Epithelial cell of esophagus (primary cell): ENCODE measurements around the gene SCAPER.

Source experiments
- DNase-seq: peaks from one replicate; pipeline ENCODE4 v3.0.0; 2010; ENCODE audit warnings: low read depth
- H3K4me3 ChIP-seq: 2 replicates; pipeline ENCODE4 v1.5.1; 2011; ENCODE audit warnings: mild to moderate bottlenecking, low read length, control low read depth
- TF ChIP-seq, protein P1 (sequence below): IDR thresholded peaks from 2 replicates; pipeline ENCODE4 v1.5.1; 2011; ENCODE audit warnings: low read depth, mild to moderate bottlenecking, low read length, control low read depth, inconsistent platforms; ENCODE audit not compliant: insufficient read depth; ENCODE audit errors: missing control alignments

Gene SCAPER

DNA sequence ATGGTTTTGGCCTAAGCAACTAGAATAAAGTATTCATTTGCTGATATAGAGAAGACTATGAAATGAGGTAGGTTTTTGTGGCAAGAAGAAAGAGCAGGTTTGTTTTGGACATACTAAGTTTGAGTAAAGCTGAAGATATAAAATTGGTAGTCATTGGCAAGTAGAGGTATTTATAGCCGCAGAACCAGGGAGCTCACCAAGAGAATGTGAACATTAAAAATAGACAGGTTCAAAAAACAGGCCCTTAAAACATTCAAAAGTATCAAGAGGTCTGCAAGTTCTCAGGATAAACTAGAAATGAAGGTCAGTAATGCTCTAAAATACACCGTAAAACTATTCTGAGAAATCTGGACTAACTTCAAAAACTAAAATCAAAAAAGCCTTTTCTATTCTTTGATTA is 240.7 kb downstream of the SCAPER start:
- no peak overlapping the region for H3K4me3 ChIP-seq
- TF ChIP-seq, protein P1, sequence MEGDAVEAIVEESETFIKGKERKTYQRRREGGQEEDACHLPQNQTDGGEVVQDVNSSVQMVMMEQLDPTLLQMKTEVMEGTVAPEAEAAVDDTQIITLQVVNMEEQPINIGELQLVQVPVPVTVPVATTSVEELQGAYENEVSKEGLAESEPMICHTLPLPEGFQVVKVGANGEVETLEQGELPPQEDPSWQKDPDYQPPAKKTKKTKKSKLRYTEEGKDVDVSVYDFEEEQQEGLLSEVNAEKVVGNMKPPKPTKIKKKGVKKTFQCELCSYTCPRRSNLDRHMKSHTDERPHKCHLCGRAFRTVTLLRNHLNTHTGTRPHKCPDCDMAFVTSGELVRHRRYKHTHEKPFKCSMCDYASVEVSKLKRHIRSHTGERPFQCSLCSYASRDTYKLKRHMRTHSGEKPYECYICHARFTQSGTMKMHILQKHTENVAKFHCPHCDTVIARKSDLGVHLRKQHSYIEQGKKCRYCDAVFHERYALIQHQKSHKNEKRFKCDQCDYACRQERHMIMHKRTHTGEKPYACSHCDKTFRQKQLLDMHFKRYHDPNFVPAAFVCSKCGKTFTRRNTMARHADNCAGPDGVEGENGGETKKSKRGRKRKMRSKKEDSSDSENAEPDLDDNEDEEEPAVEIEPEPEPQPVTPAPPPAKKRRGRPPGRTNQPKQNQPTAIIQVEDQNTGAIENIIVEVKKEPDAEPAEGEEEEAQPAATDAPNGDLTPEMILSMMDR, result no peak
- DNase-seq, result no peak

DNA sequence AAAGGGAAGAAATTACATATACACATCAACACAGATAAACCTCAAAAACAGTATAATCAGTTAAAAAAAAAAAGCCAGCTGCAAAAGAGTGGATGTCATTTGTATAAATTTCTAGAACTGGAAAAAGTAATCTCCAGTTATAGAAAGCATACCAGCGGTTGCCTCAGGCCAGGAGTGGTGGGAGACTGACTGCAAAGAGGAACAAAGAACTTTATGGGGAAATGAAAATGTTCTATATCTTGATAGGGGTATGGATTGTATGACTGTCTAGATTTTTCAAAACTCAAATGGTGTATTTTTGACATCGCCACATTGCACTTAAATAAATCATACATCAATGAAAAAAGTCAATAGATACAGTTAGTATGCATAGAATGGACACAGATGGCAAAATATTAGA is 241.6 kb downstream of the SCAPER start:
- TF ChIP-seq, protein P1, result no peak
- no peak overlapping the region for H3K4me3 ChIP-seq
- DNase-seq, result no peak

DNA sequence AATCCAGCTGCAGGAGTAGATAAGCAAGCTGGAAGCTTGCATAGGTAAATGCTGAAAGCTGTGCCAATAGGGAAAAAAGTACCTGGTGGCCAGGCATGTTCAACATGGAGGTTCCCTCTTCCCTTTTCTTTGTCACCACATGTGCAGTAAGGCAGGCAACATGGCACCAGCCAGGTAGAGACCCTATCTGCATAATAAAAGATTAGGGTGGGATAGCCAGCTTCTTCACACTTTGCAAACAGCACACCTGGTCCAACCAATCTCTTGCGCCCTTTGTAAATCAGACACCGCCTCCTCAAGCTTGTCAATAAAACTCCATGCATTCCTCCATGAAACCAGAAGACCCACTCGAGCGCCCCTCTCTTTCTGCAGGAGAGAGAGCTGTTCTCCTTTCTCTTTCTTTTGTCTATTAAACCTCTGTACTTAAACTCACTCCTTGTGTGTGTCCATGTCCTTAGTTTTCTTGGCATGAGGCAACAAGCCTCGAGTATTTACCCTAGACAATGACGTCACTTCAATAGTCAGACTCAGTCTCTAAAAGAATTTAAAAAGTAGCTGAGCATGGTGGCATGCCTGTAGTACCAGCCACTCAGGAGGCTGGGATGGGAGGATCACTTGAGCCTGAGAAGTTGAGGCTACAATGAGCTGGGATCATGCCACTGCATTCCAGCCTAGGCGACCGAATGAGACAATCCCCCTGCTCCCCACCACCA is 256.3 kb downstream of the SCAPER start:
- no peak overlapping the region for H3K4me3 ChIP-seq
- DNase-seq, result peak; percentile 36
- TF ChIP-seq, protein P1, result no peak

DNA sequence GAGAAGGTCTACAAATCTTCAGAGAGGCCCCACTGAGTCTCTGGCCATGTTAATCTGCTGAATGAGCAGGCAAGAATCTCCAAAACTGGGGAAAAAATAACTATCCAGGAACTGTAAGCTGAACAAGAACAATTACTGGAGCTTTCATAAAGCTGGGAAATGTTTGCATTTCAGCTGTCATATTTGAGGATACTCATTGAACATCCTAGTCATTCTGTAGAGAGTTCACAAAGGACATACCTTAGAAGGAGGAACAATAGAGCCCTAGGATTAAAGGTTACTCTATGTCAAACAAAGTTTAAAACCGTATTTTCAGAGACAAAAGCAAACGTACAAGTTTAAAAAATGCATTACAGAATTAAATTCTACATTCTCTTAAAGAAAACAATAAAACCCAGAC is 257.5 kb downstream of the SCAPER start:
- H3K4me3 ChIP-seq, result no peak overlapping the region
- no peak for DNase-seq
- TF ChIP-seq, protein P1, result no peak

DNA sequence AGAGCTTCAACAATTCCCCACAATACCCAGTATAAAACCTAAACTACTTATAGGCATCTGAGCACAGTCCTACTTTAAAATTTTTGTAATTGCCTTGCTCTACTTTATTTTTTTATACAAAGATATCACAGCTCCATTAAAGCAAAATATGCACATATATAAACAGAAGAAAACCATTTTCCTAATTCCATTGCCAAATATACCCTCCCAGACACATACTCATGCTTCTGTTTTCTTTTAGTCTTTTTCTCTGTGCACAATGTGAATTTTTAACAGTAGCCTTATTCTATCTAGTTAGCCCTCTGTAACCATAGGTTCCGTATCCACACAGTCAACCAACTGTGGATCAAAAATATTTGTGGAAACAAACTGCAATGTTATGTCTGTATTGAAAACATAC is 260.5 kb downstream of the SCAPER start:
- no peak for DNase-seq
- TF ChIP-seq, protein P1, result no peak
- no peak overlapping the region for H3K4me3 ChIP-seq

DNA sequence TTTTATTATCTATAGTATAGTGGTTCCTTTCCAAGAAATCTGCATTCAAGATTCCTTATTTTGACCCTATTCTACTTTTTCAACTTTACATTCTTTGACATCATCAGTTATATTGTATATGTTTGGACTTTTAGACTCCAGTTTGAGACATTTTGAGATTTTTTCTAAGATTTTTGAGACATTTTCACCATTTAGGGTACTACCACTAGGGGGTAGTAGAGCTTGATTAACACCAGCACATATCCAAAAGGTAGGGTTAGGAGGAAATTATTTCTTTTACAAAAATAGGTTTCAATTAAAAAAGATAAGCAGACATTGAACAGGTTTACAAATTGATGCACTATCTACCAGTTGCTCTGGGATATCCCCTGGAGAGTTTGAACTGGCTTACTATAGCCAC is 262.5 kb downstream of the SCAPER start:
- no peak overlapping the region for H3K4me3 ChIP-seq
- TF ChIP-seq, protein P1, result peak; percentile 23
- DNase-seq, result no peak

DNA sequence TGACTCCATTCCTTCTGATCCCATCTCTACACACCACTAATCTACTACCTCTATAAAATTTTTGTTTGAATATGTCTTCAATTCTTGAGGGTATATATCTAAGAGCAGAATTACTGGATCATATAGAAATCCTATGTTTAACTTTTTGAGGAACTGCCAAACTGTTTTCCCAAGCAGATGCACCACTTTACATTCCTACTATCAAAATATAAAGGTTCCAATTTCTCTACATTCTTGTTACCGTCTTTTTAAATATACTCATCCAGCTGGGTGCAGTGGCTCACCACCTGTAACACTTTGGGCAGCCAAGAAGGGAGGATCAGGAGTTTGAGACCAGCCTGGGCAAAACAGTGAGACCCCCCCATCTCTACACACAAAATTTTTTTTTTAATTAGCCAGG is 268.0 kb downstream of the SCAPER start:
- no peak overlapping the region for H3K4me3 ChIP-seq
- TF ChIP-seq, protein P1, result no peak
- DNase-seq, result no peak
